K562 (cell line): ENCODE data around the gene RHBDF2. TPM values are rescaled to one million over a fixed set of nuclear protein-coding genes. Genes with fewer than 3 reads are reported as not detected.
A peak's percentile ranks its signal among the peaks of the same experiment; 100 is the strongest.

Experiments used
- BHLHE40 ChIP-seq: IDR thresholded peaks from 2 replicates; pipeline ENCODE4 v1.6.1; 2011; ENCODE audit warnings: low read length, improper control_type of control experiment
- BMI1 ChIP-seq: fragments of 150-350 bp; IDR thresholded peaks from 2 replicates; pipeline ENCODE4 v1.6.1; 2014; ENCODE audit warnings: low read length
- HCFC1 ChIP-seq: IDR thresholded peaks from 2 replicates; pipeline ENCODE4 v1.6.1; 2012; ENCODE audit warnings: low read depth, low read length, improper control_type of control experiment
- HNRNPLL ChIP-seq: fragments of 200-400 bp; formaldehyde crosslinking; IDR thresholded peaks from 2 replicates; pipeline ENCODE4 v1.6.1; 2017; ENCODE audit warnings: low read length, low read depth, mild to moderate bottlenecking; ENCODE audit not compliant: poor library complexity, severe bottlenecking
- NFIC ChIP-seq: fragments of 450-650 bp; IDR thresholded peaks from 2 replicates; pipeline ENCODE4 v1.6.1; 2017; ENCODE audit warnings: mild to moderate bottlenecking, inconsistent platforms
- polyA plus RNA-seq, 8 experiments: library from polyadenylated mRNA; depleted of rRNA in 4 of 8; stranded (reverse) in 5 of 8; unstranded in 3 of 8; fragments of >200 nt; fragmentation: Nextera tagmentation in 2 of 8; fragmentation: Illumina TruSeq in 1 of 8; extraction: Ambion mirVana in 2 of 8; extraction: Trizol in 1 of 8; gene quantifications; 2 replicates each; pipeline versions ENCODE4 v1.2.1 to v1.2.3, GENCODE V29; 2011 to 2014; ENCODE audit warnings: inconsistent platforms in 1 of 8, missing spikeins in 1 of 8
- total RNA-seq, 7 experiments: library from RNA; depleted of rRNA in 6 of 7; stranded (reverse); fragments of >200 nt in 6 of 7; fragmentation: Illumina TruSeq in 2 of 7; extraction: Trizol in 2 of 7; gene quantifications; 2 replicates each; pipeline versions ENCODE4 v1.2.1 to v1.2.3, GENCODE V29; 2011 to 2021; ENCODE audit warnings: low replicate concordance in 1 of 7
- TF ChIP-seq, protein P1 (sequence below): sonication (generic); formaldehyde crosslinking; IDR thresholded peaks from 2 replicates; pipeline ENCODE4 v1.8.0; 2023; ENCODE audit warnings: mild to moderate bottlenecking, missing genetic modification reagents
- TF ChIP-seq, protein P2 (sequence below), 2 experiments: IDR thresholded peaks; 2 replicates each; pipeline ENCODE4 v1.6.1; 2012; ENCODE audit warnings: improper control_type of control experiment in 2 of 2, low read depth in 2 of 2, low read length in 2 of 2, borderline replicate concordance in 1 of 2
- TF ChIP-seq, protein P3 (sequence below), 2 experiments: fragments of 450-650 bp; IDR thresholded peaks; 2 replicates each; pipeline ENCODE4 v1.6.1; 2016; ENCODE audit warnings: mild to moderate bottlenecking in 2 of 2, borderline replicate concordance in 1 of 2, low read depth in 1 of 2, moderate library complexity in 1 of 2
- TF ChIP-seq, protein P4 (sequence below): fragments of 250-450 bp; sonication (Bioruptor Pico); IDR thresholded peaks from 2 replicates; pipeline ENCODE4 v1.5.0; 2020; ENCODE audit warnings: mild to moderate bottlenecking, borderline replicate concordance

Gene RHBDF2
- total and polyA plus RNA-seq, 9 of the 15 experiments (the other 6 are each of a cell fraction or from before 2014, with no cell fraction given), result 0.04 to 2.8 (median 1.1) TPM

DNA sequence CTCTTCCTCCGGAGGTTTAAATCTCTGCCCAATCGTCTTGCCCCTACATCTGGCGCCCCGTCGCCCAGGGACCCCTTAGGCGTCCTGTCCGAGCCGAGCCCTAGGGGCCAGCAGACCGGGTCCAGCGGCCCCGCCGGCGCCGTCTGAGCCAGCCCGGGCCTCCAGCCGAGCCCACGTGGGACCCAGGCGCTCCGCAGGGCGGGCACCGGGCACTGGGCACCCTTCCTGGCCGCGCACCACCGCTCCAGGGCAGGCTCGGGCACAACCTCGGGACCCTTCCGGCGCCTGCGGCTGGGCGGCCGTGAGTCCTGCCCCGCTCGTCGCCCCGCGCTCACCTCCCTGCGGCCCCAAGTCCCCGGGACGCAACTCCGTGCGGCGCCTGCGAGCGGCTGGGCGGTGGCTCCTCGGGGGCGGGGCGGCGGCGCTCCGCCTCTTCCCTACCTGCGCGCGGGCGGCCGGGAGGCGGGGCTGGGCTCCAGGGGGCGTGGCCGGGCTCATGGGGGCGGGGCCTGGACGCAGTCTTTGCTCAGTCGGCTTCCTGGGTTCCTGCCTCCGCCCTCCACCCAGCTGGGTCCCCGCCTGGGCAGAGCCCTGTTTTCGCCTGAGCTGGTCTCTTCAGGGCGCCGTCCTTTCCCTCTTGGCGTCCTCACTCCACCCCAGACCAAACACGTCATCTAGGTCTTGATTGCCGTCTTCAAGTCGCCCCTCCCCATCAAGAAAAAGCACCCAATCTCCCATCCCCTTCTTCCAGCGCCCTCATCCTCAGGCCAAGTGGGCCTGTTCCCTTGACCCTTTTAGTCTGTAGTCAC lies at the start of gene RHBDF2 (continued):
- no peak for TF ChIP-seq BMI1
- TF ChIP-seq NFIC, result no peak
- TF ChIP-seq, protein P1, sequence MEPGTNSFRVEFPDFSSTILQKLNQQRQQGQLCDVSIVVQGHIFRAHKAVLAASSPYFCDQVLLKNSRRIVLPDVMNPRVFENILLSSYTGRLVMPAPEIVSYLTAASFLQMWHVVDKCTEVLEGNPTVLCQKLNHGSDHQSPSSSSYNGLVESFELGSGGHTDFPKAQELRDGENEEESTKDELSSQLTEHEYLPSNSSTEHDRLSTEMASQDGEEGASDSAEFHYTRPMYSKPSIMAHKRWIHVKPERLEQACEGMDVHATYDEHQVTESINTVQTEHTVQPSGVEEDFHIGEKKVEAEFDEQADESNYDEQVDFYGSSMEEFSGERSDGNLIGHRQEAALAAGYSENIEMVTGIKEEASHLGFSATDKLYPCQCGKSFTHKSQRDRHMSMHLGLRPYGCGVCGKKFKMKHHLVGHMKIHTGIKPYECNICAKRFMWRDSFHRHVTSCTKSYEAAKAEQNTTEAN (CRISPR knock-in tag), result no peak
- TF ChIP-seq, protein P2, sequence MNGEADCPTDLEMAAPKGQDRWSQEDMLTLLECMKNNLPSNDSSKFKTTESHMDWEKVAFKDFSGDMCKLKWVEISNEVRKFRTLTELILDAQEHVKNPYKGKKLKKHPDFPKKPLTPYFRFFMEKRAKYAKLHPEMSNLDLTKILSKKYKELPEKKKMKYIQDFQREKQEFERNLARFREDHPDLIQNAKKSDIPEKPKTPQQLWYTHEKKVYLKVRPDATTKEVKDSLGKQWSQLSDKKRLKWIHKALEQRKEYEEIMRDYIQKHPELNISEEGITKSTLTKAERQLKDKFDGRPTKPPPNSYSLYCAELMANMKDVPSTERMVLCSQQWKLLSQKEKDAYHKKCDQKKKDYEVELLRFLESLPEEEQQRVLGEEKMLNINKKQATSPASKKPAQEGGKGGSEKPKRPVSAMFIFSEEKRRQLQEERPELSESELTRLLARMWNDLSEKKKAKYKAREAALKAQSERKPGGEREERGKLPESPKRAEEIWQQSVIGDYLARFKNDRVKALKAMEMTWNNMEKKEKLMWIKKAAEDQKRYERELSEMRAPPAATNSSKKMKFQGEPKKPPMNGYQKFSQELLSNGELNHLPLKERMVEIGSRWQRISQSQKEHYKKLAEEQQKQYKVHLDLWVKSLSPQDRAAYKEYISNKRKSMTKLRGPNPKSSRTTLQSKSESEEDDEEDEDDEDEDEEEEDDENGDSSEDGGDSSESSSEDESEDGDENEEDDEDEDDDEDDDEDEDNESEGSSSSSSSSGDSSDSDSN (IDR thresholded peaks at IDR 0.05; ENCODE audit: borderline replicate concordance in 1 of 2, low read depth in 2 of 2, low read length in 2 of 2), result 0 out of 4 replicates have a peak, but pooled peaks of 1 of the 2 experiments have one; percentile 21
- TF ChIP-seq HCFC1, result no peak
- no peak for TF ChIP-seq BHLHE40
- TF ChIP-seq, protein P3, sequence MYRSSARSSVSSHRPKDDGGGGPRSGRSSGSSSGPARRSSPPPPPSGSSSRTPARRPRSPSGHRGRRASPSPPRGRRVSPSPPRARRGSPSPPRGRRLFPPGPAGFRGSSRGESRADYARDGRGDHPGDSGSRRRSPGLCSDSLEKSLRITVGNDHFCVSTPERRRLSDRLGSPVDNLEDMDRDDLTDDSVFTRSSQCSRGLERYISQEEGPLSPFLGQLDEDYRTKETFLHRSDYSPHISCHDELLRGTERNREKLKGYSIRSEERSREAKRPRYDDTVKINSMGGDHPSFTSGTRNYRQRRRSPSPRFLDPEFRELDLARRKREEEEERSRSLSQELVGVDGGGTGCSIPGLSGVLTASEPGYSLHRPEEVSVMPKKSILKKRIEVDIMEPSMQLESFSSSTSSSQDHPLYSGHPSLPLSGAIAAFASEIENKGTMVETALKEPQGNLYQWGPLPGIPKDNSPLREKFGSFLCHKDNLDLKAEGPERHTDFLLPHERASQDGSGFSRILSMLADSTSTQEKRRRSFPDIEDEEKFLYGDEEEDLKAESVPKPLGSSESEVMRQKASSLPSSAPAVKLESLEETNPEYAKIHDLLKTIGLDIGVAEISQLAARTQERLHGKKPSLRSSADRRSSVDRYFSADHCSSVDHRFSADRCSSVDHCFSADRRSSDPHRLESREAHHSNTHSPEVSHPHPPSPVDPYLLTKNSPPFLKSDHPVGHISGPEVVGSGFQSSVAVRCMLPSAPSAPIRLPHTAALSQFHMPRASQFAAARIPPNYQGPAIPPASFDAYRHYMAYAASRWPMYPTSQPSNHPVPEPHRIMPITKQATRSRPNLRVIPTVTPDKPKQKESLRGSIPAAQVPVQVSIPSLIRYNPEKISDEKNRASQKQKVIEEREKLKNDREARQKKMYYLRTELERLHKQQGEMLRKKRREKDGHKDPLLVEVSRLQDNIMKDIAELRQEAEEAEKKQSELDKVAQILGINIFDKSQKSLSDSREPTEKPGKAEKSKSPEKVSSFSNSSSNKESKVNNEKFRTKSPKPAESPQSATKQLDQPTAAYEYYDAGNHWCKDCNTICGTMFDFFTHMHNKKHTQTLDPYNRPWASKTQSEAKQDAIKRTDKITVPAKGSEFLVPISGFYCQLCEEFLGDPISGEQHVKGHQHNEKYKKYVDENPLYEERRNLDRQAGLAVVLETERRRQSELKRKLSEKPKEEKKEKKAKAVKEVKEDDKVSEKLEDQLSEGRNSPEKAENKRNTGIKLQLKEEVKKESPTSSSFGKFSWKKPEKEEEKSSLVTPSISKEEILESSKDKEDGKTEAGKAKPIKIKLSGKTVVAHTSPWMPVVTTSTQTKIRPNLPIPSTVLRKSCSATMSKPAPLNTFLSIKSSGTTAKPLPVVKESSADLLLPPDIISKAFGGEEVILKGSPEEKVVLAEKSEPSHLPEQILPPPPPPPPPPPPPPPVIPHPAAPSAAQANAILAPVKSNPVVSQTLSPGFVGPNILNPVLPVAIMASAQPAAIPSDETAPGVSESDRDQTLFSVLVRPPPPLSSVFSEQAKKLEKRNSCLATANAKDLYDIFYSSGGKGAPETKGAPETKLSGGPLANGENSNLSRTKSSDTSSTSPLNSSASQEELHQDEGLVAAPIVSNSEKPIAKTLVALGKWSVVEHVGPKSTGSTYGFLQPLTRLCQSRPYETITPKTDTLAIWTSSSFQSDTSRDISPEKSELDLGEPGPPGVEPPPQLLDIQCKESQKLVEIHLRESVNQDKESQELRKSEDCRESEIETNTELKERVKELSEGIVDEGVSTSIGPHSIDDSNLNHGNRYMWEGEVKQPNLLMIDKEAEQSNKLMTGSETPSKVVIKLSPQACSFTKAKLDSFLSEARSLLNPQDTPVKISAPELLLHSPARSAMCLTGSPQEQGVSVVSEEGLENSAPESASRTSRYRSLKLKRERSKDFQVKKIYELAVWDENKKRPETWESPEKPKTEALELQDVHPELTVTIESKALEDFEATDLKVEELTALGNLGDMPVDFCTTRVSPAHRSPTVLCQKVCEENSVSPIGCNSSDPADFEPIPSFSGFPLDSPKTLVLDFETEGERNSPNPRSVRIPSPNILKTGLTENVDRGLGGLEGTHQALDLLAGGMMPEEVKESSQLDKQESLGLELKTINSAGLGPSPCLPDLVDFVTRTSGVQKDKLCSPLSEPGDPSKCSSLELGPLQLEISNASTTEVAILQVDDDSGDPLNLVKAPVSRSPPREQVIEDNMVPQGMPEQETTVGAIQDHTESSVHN (IDR thresholded peaks at IDR 0.05; ENCODE audit: borderline replicate concordance in 1 of 2, low read depth in 1 of 2), result no peak
- TF ChIP-seq, protein P4, sequence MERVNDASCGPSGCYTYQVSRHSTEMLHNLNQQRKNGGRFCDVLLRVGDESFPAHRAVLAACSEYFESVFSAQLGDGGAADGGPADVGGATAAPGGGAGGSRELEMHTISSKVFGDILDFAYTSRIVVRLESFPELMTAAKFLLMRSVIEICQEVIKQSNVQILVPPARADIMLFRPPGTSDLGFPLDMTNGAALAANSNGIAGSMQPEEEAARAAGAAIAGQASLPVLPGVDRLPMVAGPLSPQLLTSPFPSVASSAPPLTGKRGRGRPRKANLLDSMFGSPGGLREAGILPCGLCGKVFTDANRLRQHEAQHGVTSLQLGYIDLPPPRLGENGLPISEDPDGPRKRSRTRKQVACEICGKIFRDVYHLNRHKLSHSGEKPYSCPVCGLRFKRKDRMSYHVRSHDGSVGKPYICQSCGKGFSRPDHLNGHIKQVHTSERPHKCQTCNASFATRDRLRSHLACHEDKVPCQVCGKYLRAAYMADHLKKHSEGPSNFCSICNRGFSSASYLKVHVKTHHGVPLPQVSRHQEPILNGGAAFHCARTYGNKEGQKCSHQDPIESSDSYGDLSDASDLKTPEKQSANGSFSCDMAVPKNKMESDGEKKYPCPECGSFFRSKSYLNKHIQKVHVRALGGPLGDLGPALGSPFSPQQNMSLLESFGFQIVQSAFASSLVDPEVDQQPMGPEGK, result no peak
- no peak for TF ChIP-seq HNRNPLL
